GM04504 (cell line): ENCODE measurements around the gene PMFBP1.
"Not testable (repeated sequence)": the region's sequence is repeated elsewhere in the genome, so short reads cannot be mapped to it uniquely, and the experiment has no call there.

Experiments used
- DNase-seq: peaks from one replicate; pipeline ENCODE4 v3.0.0-alpha.2; 2012; ENCODE audit warnings: low read depth

The PMFBP1 gene

DNA sequence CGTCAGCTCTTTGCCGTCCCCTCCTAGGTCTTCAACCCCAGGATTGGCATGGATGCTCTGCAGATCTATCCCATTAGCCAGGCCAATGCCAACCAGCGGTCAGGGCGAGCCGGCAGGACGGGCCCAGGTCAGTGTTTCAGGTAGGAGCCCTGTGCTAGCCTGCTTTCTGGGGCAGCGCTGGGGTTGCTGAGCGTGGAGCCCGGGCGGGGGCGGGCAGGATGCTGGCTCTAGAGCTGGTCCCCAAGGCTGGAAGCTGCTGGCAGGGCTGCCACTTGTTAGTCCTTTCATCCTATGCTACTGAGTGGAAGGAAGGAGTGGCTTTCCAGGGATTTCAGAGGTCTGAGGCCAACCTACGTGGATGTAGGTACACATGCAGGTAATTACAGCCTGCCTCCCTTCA, 66.0 kb downstream of the PMFBP1 start:
- DNase-seq, result no peak

DNA sequence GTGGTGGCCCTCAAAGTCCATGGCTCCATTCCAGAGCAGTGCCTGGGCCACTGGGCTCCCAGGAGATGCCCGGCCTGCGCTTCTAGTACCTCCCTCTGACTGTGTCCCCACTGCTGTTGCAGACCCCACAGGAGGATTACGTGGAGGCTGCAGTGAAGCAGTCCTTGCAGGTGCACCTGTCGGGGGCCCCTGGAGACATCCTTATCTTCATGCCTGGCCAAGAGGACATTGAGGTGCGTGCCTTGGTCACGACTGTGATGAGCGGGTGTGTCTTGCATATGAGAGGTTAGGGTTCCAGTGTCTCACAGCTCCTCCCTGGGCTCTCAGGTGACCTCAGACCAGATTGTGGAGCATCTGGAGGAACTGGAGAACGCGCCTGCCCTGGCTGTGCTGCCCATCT, 67.0 kb downstream of the PMFBP1 start:
- DNase-seq, result no peak

DNA sequence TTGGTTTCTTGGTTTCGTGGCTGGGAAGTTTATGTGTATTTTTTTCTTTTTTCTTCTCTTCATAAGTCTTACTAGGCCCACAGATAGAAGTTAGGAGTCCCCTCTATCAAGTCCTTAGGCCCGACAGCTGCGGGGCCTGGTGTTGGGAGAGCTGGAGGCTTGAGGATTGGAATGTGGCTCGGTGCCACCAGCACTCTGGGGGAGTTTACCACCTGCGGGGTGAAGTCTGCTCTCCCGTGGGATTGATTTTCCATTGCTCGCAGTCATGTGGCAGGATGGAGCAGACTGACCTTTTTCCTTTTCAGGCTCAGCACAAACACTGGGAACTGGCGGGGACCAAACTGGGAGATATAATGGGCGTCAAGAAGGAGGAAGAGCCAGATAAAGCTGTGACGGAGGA, 70.8 kb downstream of the PMFBP1 start:
- DNase-seq, result no peak

DNA sequence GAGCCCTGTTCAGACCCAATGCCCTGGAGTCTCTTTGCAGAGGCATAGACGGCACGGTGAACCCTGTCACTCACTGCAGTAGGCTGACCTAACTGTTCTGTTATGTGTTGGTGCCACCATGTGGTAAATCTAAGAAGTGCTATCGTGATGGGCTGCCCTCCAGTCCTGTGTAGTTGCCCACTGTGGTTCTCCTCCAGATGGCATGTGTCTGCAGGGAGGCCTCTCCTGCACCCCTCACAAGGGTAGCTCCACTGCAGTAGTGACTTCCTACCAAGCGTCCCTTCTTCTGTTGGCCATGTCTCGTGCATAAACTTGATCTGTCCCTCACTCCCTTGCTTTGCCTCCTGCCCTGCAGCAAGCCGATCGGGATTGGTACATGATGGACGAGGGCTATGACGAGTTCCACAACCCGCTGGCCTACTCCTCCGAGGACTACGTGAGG, 72.6 kb downstream of the PMFBP1 start:
- DNase-seq, result peak; percentile 13

DNA sequence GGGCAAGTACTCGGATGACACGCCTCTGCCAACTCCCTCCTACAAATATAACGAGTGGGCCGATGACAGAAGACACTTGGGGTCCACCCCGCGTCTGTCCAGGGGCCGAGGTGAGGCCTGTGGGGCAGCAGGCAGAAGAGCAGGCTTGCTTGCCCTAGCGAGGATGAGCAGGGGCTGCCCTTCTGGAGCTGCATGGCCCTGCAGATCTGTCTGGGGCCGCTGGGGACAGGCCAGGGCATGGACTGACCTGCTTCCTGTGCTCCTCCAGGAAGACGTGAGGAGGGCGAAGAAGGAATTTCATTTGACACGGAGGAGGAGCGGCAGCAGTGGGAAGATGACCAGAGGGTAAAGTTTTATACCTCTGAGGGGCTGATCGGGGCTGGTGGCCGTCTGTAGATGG, 73.0 kb downstream of the PMFBP1 start:
- DNase-seq, result no peak

DNA sequence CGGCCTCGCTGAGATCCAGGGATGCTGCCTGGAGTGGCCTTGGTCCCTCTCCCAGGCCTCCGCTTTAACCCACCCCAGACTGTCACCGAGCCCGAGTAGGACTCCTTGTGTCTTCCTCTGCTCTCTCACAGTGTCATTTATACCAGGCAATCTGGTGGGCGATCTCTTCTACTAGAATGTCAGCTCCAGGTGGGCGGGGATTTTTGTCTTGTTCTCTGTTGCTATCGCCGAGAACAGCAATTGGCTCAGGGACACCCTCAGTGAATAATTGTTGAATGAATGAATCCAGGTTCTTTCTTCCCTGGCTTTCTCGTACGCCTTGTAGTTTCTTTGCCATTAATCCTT, 77.7 kb downstream of the PMFBP1 start:
- DNase-seq, result no peak

DNA sequence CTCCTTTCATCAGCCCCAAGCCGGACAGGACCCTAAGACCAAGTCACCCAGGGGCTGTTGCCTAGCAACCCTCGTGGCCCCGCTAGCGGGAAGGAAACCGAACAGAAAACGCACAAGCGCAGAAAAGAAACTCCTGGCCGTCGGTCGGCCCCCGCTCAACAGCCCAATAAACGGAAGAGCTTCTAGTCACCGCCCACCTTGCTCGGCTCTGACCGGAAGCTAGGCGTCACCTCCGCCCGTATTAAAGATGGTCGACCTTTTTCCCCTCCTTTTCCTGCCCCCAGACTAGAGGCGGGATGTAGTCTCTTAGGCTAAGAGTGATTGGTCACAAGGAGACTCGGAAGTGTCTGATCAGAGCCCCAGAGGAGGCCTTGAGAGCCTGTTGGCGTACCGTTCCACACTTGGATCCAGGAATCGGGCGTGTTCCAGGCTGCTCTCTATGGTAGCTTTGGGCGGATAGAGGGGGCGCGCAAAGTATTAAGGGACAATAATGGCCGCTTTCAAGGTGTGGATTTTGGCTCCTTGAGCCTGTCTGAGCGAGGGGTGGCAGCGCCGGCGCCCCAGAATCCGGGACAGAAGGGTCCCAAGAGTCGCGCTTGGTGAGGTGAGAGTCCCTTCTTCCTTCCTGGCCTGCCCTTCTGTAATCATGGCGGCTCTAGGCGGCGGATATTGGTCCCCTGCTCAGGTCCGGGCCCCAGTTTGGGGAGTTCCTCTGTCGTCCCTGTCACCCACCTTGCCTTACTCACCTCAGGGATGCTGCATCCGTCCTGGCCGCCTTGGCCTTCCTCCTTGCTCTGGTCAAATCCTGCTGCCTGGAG, 78.3 kb downstream of the PMFBP1 start, which contains the start of the genes DHX38 and TXNL4B:
TSS of gene DHX38 (plus strand) at position 400 of the 818 bp plus-strand sequence. CDS start 2,311 bp downstream, outside the sequence.
TSS of gene TXNL4B (minus strand) at position 173 of the 818 bp plus-strand sequence. CDS start 2,871 bp downstream, outside the sequence.
- DNase-seq, result peak; percentile 98

DNA sequence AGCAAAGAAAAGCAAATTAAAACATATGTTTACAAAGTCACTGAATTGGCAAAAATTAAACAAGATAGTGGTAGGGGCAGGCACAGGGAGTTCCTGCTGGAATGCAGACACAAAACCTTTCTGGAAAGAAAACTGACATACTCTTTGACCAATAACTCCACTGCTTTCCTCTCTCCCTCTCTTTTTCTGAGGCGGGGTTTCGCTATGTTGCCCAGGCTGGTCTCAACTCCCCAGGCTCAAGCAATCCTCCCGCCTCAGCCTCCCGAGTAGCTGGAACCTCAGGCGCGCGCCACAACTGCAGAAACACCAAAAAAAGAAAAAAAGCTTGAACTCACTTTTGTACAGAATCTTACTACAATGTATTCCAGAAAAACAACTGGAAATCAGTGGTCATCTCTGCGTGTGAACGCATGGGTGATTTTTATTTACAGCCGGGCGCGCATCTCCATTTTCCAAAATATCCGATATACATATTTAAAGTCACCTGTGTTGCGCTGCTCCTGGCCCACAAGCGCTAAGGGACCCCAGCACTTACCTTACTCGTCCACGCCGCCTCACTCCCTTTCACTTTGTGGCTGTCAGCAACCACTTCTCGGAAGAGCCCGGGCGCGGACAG, 79.0 kb downstream of the PMFBP1 start:
- peak; percentile 32 for DNase-seq

DNA sequence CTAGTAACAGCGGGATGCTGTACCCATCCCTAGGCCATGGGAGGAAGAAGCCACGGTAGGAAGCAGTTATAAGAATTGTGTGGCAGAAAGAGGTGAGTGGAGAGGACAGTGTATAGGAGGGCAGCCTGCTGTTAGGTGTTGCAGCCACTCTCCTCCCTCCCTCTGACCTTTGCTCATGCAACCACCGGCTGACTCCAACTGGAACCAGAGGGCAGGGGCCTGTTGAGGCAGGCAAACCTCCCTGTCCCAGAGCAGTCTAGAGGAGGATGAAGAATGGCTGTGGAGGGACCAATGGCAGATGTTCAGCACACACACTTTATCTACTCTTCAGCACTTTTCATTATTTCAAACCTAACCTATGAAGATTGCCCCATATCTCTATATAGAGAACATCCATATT, 80.7 kb downstream of the PMFBP1 start:
- DNase-seq, result no peak

DNA sequence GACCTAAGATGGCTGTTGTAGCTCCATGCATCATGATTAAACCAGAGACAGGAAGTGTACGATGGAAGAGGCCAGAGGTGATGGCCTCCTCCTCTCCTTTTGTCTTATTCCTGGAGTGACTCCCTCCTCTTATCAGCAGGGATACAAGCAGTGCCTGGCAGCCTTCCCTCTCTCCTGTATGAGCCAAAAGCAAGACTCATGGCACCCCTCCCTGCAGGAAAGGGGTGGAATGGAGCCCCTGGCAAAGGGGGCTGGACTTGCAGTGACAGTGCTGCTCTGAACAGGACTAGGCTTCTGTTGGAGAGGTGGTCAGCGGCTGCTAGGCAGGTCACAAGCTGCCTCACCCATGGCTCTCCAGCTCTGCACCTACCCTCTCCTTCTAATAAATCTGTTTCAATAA, 87.0 kb downstream of the PMFBP1 start:
- DNase-seq, result no peak

DNA sequence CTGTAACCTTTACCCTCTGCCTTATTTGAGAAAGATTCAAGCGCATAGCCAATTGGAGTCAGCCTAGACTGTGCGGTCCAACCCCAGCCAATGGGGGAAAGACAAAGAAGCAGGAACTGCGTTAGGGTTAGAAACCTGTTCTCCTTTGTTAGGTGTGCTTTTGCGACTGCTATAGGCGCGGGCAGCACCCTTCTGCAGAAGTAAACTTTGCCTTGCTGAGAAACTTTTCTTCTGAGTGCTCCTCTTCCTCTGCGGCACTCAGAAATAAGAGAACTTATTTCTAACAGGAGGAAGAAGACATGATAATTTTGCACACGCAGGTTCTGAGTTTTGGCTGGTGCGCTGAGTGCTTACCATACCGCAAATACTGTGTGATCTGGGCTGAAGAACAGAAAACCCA, 87.5 kb downstream of the PMFBP1 start:
- no peak for DNase-seq

DNA sequence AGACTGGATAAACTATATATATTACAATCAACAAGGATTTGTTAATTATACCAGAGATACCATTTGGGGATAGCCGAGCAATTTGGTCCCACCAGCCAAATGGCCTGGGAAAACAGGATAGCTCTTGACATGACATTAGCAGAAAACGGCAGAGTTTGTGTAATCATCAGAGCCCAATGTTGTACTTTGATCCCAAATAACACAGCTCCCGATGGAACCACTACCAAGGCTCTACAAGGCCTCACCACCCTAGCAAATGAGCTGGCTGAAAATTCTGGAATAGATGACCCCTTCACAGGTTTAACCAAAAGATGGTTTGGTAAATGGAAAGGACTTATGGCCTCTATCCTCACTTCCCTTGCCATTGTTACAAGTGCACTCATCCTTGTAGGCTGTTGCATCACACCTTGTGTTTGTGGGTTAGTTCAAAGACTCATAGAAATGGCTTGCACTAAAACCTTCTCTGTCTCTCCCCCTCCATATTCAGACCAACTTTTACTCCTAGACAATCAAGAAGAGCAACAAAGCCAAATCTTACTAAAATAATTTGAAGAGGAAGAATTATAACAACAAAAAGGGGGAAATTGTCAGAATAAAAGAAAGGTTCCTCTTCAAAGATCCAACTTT, 88.1 kb downstream of the PMFBP1 start:
- no peak for DNase-seq

DNA sequence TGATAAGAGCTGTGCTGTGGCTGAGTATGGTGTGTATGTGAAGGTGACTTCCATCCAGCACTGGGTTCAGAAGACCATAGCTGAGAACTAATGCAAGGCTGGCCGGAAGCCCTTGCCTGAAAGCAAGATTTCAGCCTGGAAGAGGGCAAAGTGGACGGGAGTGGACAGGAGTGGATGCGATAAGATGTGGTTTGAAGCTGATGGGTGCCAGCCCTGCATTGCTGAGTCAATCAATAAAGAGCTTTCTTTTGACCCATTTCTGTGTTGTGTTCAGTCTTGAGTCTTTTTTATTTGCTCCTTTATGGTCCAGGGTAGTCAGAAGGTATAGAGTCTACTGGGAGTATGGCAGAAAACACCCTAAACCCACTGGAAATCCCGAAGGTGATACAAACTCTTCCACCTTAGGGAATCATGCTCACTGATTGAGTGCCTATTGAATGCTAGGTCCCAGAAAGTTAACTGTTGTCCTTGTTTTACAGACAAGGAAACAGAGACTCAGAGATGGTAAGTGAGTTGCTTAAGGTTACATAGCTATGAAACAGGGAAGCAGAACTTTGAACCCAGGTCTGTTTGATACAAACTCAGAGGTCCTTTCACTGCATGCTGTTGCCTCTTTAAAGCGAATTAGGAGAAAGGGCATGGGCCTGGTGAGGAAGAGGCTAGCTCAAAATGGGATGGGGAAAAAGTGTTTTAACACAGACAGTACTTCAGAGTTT, 94.8 kb downstream of the PMFBP1 start:
- DNase-seq, result not testable (repeated sequence)

DNA sequence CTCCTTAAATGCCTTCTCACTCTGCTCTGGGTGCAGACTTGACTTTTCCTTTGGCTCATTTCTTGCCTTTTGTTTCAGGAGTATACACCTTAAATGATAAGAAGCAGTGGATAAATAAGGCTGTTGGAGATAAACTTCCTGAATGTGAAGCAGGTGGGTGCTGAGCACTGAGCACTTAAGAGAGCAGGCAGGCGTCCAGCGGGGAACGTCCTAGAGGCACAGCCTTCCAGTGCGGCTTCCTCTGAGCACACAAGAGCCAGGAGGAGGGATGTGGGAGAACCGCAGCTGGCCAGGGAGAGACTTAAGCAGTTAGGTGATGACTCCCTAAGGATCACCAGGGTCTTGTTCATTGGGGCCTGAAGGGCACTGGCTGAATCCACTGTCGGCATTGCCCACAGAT, 96.9 kb downstream of the PMFBP1 start:
- DNase-seq, result not testable (repeated sequence)

DNA sequence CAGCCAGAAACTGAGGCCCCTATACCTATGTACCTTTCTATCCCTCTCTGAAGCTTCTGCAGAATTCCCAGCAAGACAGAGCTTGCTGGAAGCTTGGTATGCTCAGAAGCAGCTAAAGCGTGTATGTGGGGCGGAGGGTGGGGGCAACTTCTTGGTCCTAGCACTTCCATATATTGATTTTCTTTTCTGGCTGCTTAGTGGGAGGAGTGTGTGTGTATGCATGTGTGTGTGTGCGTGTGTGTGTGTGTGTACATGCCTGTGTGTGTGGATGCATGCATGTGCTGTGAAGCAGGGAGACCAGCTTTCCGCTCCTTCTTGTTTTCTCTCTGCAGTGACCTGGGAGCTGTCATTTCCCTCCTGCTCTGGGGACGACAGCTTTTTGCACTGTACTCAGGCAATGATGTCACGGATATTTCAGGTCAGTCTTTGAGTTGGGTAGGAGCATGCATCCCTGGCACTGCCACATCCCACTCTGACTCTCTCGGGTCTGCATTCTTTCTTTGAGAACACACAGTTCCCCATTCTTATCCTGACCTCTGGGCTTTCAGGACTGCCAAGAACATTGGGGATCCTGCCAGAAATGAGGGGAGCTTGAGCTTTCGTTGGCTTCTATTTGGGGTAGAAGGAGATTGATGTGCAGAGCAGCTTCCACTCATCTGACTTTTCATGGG, 98.3 kb downstream of the PMFBP1 start:
- DNase-seq, result no peak

DNA sequence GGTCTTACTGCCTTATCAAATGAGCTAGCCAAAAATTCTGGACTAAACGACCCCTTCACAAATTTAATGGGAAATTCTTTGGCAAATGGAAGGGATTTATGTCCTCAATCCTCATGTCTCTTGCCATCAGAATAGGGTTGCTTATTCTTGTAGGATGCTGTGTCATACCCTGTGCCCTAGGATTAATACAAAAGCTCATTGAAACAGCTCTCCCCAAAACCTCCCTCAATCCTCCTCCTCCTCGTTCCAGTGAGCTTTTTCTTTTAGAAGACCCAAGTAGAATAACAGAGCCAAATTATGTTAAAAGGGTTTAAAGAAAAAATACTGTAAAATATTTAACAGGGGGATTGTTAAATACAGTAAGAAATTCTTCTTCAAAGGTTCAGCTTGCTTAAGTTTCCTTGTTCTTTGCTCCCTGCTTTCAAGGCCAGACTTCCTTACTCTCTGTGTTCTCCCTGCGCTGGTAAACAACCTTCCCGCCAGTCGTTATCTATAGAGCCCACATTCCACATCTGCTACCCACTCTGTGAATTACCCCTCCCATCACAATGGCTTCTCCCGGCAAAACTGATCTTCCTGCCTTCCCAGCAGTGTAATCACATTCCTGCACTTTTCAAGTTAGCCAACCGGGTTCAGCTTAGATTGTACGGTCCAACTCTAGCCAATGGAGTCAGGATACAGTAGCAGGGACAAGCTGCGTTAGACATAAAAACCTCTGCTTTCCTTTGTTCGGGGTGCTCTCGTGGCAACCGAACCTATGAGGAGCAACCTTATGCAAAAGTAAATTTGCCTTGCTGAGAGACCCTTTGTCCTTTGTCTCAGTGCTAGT, 99.2 kb downstream of the PMFBP1 start:
- DNase-seq, result no peak
